ENCODE data around the gene ELOVL2.

GRCh38 chr6:10968776-10969175, 75.3 kb downstream of the ELOVL2 start:
- TF ChIP-seq POLR2AphosphoS5 (IDR thresholded peaks at IDR 0.05; ENCODE audit: borderline replicate concordance, low read depth, low read length) (no peak), EZH2 (IDR thresholded peaks at IDR 0.05) (no peak), FOXP2 (optimal IDR thresholded peaks at IDR 0.05; ENCODE audit: control extremely low read depth, extremely low read length, insufficient read depth) (no peak)

Measured in SK-N-MC (cell line).